ENCODE measurements around the gene KRT40. TPM values are rescaled to one million over a fixed set of nuclear protein-coding genes. Genes with fewer than 3 reads are reported as not detected.

Gene KRT40
- total and polyA plus RNA-seq, 2 of the 8 experiments (the other 6 are each of a cell fraction or from before 2014, with no cell fraction given) = not detected

DNA sequence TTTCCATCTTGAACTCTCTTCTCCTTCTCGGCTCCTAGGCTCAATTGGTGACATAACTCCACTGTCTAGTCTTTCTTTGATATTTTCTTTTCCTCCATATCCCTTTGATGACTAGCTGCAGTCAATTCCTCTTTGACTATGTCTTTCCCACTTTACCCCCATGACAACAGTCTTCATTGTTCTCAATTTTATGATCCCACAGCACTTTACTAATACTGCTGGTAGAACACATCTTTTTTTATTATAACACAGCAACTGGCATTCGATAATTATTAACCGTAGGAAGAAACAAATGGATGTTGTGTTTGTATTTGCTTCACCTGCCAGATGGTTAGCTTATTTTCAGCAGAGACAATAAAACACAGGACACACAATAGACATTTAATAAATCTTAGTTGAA is 8.5 kb upstream of the KRT40 start:
- WGBS, 2 experiments (ENCODE audit: extremely low coverage in 1 of 2, insufficient coverage in 1 of 2, insufficient read length in 1 of 2, insufficient replicate concordance in 2 of 2, low coverage in 1 of 2, low lambda C conversion rate in 2 of 2, missing lambda C conversion rate in 1 of 2) = 93% methylated on average over 3 of the region's 3 CpGs; no CpG with 5 or more reads in 1 of the 2 experiments
- Histone ChIP-seq H3K23me2 (ENCODE audit: low read depth, low read length) (no peaks in the 10 kb centered on the region), H2BK15ac (ENCODE audit: low read length) (no peak overlapping the region), H3K4me3 (ENCODE audit: extremely low read depth in 1 of 4, insufficient read depth in 2 of 4, low read depth in 3 of 4, low read length in 4 of 4) (no peak overlapping the region), H2BK20ac (ENCODE audit: low read length) (no peak overlapping the region), H3K79me2 (ENCODE audit: control insufficient read depth in 1 of 2, insufficient read depth in 2 of 2, low read length in 2 of 2) (no peaks in the 10 kb centered on the region), H3K4me1 (replicated peaks in 1 of 4; ENCODE audit: control insufficient read depth in 3 of 4, insufficient read depth in 4 of 4, low read length in 3 of 4) (peaks cover 0 to 2% (median 0%) of the 10 kb centered on the region in 4 experiments; a peak in 2 of 7 replicates), H3K79me1 (ENCODE audit: low read depth, low read length) (no peaks in the 10 kb centered on the region), H3K27me3 (replicated peaks in 1 of 4; ENCODE audit: control insufficient read depth in 3 of 4, extremely low read depth in 1 of 4, insufficient read depth in 3 of 4, low read length in 3 of 4) (no peaks in the 10 kb centered on the region), H4K5ac (ENCODE audit: insufficient read length, low read depth, low read length) (no peak overlapping the region), H4K8ac (ENCODE audit: extremely low read depth, insufficient read depth, low read length) (no peak overlapping the region), H3K36me3 (ENCODE audit: control insufficient read depth in 2 of 4, insufficient read depth in 4 of 4, low read length in 3 of 4) (no peaks in the 10 kb centered on the region), H4K91ac (replicated peaks; ENCODE audit: insufficient read length, low read length) (no peak overlapping the region), H3K9me3 (ENCODE audit: insufficient read depth in 2 of 2, low read depth in 1 of 2, low read length in 1 of 2) (no peaks in the 10 kb centered on the region), H3K56ac (replicated peaks; ENCODE audit: insufficient read length, low read depth, low read length) (no peak overlapping the region), H3K14ac (ENCODE audit: insufficient read length) (no peak overlapping the region), H2BK12ac (ENCODE audit: low read depth, low read length) (no peak overlapping the region), H3K9ac (replicated peaks in 1 of 4; ENCODE audit: extremely low read depth in 1 of 4, low read depth in 3 of 4, low read length in 3 of 4) (no peak overlapping the region), H3K23ac (ENCODE audit: insufficient read length) (no peak overlapping the region), H3K27ac (ENCODE audit: low read depth, low read length) (no peak overlapping the region), H2BK120ac (replicated peaks; ENCODE audit: low read depth, low read length) (no peak overlapping the region), H2AK5ac (ENCODE audit: low read depth, low read length) (no peak overlapping the region), H3K18ac (ENCODE audit: extremely low read depth, low read length) (no peak overlapping the region), H3K4me2 (ENCODE audit: insufficient read depth in 1 of 2, low read depth in 2 of 2, low read length in 2 of 2) (no peak overlapping the region), H2AFZ (ENCODE audit: low read length) (no peak overlapping the region), H2BK5ac (ENCODE audit: low read depth, low read length) (no peak overlapping the region), H4K20me1 (replicated peaks in 1 of 2; ENCODE audit: control insufficient read depth in 1 of 2, insufficient read depth in 2 of 2, low read length in 2 of 2) (no peaks in the 10 kb centered on the region), H3K4ac (replicated peaks; ENCODE audit: insufficient read length, low read depth, low read length) (no peak overlapping the region)
- no peak for DNase-seq (ENCODE audit: low read depth in 1 of 2, low spot score in 2 of 2)
- no peak for FAIRE-seq
- CTCF ChIA-PET (ENCODE audit: partially characterized antibody) = interaction anchor here (0.5 kb wide), 1 partner anchor 29 kb away, joined by 3 read pairs; no protein-coding TSS in a partner anchor
- POLR2A ChIA-PET (ENCODE audit: partially characterized antibody) = interaction anchor here (0.6 kb wide), 1 partner anchor 11 kb away, joined by 4 read pairs; no protein-coding TSS in a partner anchor
- no peak for TF ChIP-seq YY1 (IDR thresholded peaks at IDR 0.05; ENCODE audit: low read depth, low read length)

Measured in H1 (cell line).